A673 (cell line): ENCODE measurements around the gene BRMS1L.
"Not testable (repeated sequence)": the region's sequence is repeated elsewhere in the genome, so short reads cannot be mapped to it uniquely, and the experiment has no call there.

ENCODE experiments used
- EZH2 ChIP-seq: fragments of 200-600 bp; sonication (generic); IDR thresholded peaks from 2 replicates; pipeline ENCODE4 v1.6.1; 2017; ENCODE audit warnings: borderline replicate concordance, low read depth, mild to moderate bottlenecking, mixed read lengths, antibody characterized with exemption, low read length; ENCODE audit not compliant: poor library complexity, severe bottlenecking
- TF ChIP-seq, protein P1 (sequence below): fragments of 300-800, 200-600 bp; sonication (generic); conservative IDR thresholded peaks from 2 replicates; pipeline ENCODE4 v1.5.1; 2017; ENCODE audit warnings: low read depth, mild to moderate bottlenecking, antibody characterized with exemption, low read length, moderate library complexity, mixed read lengths

DNA sequence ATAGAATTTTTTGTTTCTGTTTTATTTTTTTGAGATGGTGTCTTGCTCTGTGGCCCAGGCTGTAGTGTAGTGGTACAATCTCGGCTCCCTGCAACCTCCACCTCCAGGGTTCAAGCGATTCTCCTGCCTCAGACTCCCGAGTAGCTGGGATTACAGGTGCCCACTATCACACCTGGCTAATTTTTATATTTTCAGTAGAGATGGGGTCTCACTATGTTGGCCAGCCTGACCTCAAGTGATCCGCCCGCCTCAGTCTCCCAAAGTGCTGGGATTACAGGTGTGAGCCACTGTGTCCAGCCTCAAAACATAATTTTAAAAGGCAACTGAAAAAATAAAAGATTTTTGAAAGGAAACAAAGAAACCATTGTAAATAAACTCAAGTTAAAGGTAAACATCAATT lies 48.6 kb upstream of the BRMS1L start:
- not testable (repeated sequence) for TF ChIP-seq EZH2
- TF ChIP-seq, protein P1, sequence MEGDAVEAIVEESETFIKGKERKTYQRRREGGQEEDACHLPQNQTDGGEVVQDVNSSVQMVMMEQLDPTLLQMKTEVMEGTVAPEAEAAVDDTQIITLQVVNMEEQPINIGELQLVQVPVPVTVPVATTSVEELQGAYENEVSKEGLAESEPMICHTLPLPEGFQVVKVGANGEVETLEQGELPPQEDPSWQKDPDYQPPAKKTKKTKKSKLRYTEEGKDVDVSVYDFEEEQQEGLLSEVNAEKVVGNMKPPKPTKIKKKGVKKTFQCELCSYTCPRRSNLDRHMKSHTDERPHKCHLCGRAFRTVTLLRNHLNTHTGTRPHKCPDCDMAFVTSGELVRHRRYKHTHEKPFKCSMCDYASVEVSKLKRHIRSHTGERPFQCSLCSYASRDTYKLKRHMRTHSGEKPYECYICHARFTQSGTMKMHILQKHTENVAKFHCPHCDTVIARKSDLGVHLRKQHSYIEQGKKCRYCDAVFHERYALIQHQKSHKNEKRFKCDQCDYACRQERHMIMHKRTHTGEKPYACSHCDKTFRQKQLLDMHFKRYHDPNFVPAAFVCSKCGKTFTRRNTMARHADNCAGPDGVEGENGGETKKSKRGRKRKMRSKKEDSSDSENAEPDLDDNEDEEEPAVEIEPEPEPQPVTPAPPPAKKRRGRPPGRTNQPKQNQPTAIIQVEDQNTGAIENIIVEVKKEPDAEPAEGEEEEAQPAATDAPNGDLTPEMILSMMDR = not testable (repeated sequence)
